NCI-H748 (cell line): ENCODE measurements around the gene SRD5A3.

ENCODE experiments used
- DNase-seq: peaks from one replicate; lab custom pipeline; 2025; ENCODE audit not compliant: unreplicated experiment; lab: John Stamatoyannopoulos, UW

Gene SRD5A3

GRCh38 chr4:55345980-55346850 is at the start of gene SRD5A3:
Gene SRD5A3, plus strand, starts transcription at chr4:55346242. Its CDS starts 95 bp downstream, at chr4:55346337.
- peak; percentile 85 for DNase-seq

- peak; percentile 29 for DNase-seq
These were observed 48.7 kb upstream of the SRD5A3 start for GRCh38 chr4:55297346-55297745.

GRCh38 chr4:55303760-55304165 is 42.3 kb upstream of the SRD5A3 start:
- no peak for DNase-seq

GRCh38 chr4:55304303-55304702 is 41.7 kb upstream of the SRD5A3 start:
- no peak for DNase-seq

- DNase-seq, result no peak
These were observed 38.0 kb upstream of the SRD5A3 start for GRCh38 chr4:55308071-55308470.

GRCh38 chr4:55311792-55312488 is 34.1 kb upstream of the SRD5A3 start:
- no peak for DNase-seq

- peak; percentile 12 for DNase-seq
These were observed 33.4 kb upstream of the SRD5A3 start for GRCh38 chr4:55312489-55313101.

GRCh38 chr4:55314141-55314820 is 31.8 kb upstream of the SRD5A3 start:
- no peak for DNase-seq

GRCh38 chr4:55318175-55319129 is 27.6 kb upstream of the SRD5A3 start:
- DNase-seq, result no peak

GRCh38 chr4:55321707-55322264 is 24.3 kb upstream of the SRD5A3 start:
- DNase-seq, result peak; percentile 79

GRCh38 chr4:55323375-55323774 is 22.7 kb upstream of the SRD5A3 start:
- no peak for DNase-seq

- DNase-seq, result no peak
These were observed 19.4 kb upstream of the SRD5A3 start for GRCh38 chr4:55326629-55327028.

GRCh38 chr4:55329012-55329411 is 17.0 kb upstream of the SRD5A3 start:
- no peak for DNase-seq

- DNase-seq, result no peak
These were observed 15.8 kb upstream of the SRD5A3 start for GRCh38 chr4:55330241-55330640.

- DNase-seq, result no peak
These were observed 9.7 kb upstream of the SRD5A3 start for GRCh38 chr4:55336138-55337034.

- no peak for DNase-seq
These were observed 8.1 kb upstream of the SRD5A3 start for GRCh38 chr4:55337944-55338343.

GRCh38 chr4:55338486-55338885 is 7.6 kb upstream of the SRD5A3 start:
- no peak for DNase-seq

- no peak for DNase-seq
These were observed 5.8 kb upstream of the SRD5A3 start for GRCh38 chr4:55340266-55340665.

GRCh38 chr4:55343887-55344286 is 2.2 kb upstream of the SRD5A3 start:
- no peak for DNase-seq
